Activated CD8-positive, alpha-beta T cell treated with anti-CD3 and anti-CD28 coated beads for 36 hours (primary cell): Measurements from ENCODE around the gene DCAF8. TPM values are rescaled to one million over a fixed set of nuclear protein-coding genes. Genes with fewer than 3 reads are reported as not detected.

ENCODE experiments used
- ATAC-seq: fragments of 200-7000 bp; cut with Tn5 transposase; one replicate; pipeline ENCODE4 v1.10.0; 2021; ENCODE audit warnings: mild to moderate bottlenecking, moderate library complexity
- CTCF ChIA-PET: fragments of 350-600 bp; sonication (Branson Sonifier 250); formaldehyde crosslinking; loops from one replicate; lab custom pipeline; 2021; ENCODE audit warnings: antibody characterized with exemption; lab: Charles Lee
- POLR2A ChIA-PET: fragments of 350-600 bp; sonication (Branson Sonifier 250); formaldehyde crosslinking; loops from one replicate; lab custom pipeline; 2021; ENCODE audit warnings: antibody characterized with exemption; lab: Charles Lee
- DNase-seq: peaks from one replicate; pipeline ENCODE4 v3.0.0-alpha.2; 2020
- H3K27ac Mint-ChIP-seq: one replicate; pipeline ENCODE4 v1.8.0; 2021; ENCODE audit warnings: mild to moderate bottlenecking, mixed read lengths
- H3K27me3 Mint-ChIP-seq: one replicate; pipeline ENCODE4 v1.8.0; 2021; ENCODE audit warnings: mixed read lengths
- H3K36me3 Mint-ChIP-seq: one replicate; pipeline ENCODE4 v1.8.0; 2021; ENCODE audit warnings: low read depth, mixed read lengths
- H3K4me1 Mint-ChIP-seq: one replicate; pipeline ENCODE4 v1.8.0; 2021; ENCODE audit warnings: low read depth, mixed read lengths
- H3K4me3 Mint-ChIP-seq: one replicate; pipeline ENCODE4 v1.8.0; 2021; ENCODE audit warnings: mild to moderate bottlenecking, moderate library complexity, mixed read lengths
- H3K9me3 Mint-ChIP-seq: one replicate; pipeline ENCODE4 v1.8.0; 2021; ENCODE audit warnings: mixed read lengths
- intact Hi-C: fragments of 100-400 bp; cut with micrococcal nuclease; formaldehyde crosslinking; loops from one replicate; pipeline ENCODE4 v1.10.0; 2022
- total RNA-seq, 2 experiments: library from RNA; stranded (reverse); gene quantifications; one replicate each; pipeline ENCODE4 v1.2.3, GENCODE V29; 2021
- TF ChIP-seq, protein P1 (sequence below): fragments of 200-600 bp; IDR thresholded peaks from one replicate; pipeline ENCODE4 v1.8.0; 2022; ENCODE audit warnings: antibody characterized with exemption, mild to moderate bottlenecking

Gene DCAF8
- total RNA-seq, 2 experiments from 2014 or later, result 116 TPM

DNA sequence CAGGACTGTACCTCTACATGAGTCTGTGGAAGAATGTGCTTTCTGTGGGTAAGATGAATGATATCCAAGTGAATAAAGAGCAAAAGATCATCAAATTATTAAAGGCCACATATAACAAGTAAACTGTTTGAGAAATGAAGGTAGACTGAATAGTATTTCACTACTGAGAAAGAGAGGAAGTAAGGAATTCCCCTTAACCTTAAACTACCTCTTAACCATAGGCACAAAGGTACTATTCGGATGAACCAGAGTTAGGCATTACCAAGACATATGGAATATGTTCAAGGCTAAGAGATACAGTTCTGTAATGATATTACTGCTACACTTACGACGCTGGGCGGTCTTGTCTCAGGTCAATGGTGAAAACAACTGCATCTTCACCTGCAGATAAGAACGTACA, 25.5 kb downstream of the DCAF8 start:
- ChIA-PET CTCF (no interaction called here), POLR2A (interaction anchor here (0.6 kb wide), 1 partner anchor 17 kb away, joined by 3 read pairs; no protein-coding TSS in a partner anchor)
- Mint-ChIP-seq H3K4me3 (no peak overlapping the region), H3K4me1 (peaks cover 17% of the 10 kb centered on the region), H3K36me3 (peaks cover 39% of the 10 kb centered on the region), H3K27ac (peak overlapping the region; percentile 45), H3K27me3 (no peaks in the 10 kb centered on the region), H3K9me3 (no peaks in the 10 kb centered on the region)
- TF ChIP-seq, protein P1, sequence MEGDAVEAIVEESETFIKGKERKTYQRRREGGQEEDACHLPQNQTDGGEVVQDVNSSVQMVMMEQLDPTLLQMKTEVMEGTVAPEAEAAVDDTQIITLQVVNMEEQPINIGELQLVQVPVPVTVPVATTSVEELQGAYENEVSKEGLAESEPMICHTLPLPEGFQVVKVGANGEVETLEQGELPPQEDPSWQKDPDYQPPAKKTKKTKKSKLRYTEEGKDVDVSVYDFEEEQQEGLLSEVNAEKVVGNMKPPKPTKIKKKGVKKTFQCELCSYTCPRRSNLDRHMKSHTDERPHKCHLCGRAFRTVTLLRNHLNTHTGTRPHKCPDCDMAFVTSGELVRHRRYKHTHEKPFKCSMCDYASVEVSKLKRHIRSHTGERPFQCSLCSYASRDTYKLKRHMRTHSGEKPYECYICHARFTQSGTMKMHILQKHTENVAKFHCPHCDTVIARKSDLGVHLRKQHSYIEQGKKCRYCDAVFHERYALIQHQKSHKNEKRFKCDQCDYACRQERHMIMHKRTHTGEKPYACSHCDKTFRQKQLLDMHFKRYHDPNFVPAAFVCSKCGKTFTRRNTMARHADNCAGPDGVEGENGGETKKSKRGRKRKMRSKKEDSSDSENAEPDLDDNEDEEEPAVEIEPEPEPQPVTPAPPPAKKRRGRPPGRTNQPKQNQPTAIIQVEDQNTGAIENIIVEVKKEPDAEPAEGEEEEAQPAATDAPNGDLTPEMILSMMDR, result no peak
- ATAC-seq (no peak), DNase-seq (no peak)
- intact Hi-C loops, result no loop called here

DNA sequence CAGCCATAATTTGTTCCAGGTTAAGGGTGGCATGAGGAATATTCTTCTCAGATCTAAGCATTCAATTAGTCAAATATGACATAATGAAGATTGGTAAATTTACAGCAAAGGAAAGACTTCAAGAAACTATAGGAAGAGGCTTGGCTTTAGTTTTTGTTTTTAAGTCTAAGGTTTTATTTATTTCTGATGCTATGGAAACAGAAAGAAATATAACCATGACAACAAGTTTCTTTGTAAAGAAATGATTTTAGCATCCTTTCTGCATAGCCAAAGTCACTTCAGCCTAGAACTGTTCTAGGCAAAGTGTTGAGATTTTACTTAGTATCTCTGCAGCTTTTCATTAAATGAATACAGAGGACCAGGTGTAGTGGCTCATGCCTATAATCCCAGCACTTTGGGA, 29.4 kb downstream of the DCAF8 start:
- DNase-seq (no peak), ATAC-seq (no peak)
- Mint-ChIP-seq H3K4me1 (peaks cover 17% of the 10 kb centered on the region), H3K9me3 (no peaks in the 10 kb centered on the region), H3K27ac (no peak overlapping the region), H3K4me3 (no peak overlapping the region), H3K27me3 (no peaks in the 10 kb centered on the region), H3K36me3 (peaks cover 33% of the 10 kb centered on the region)
- ChIA-PET POLR2A (interaction anchor here (0.7 kb wide), 2 partner anchors 29 to 99 kb away, joined by 3 read pairs; no protein-coding TSS in a partner anchor), CTCF (interaction anchor here (1.2 to 2.4 kb wide), 8 partner anchors 13 to 186 kb away, joined by 3 to 10 read pairs (median 4); no protein-coding TSS in a partner anchor)
- TF ChIP-seq, protein P1, result no peak
- intact Hi-C loops, result no loop called here

DNA sequence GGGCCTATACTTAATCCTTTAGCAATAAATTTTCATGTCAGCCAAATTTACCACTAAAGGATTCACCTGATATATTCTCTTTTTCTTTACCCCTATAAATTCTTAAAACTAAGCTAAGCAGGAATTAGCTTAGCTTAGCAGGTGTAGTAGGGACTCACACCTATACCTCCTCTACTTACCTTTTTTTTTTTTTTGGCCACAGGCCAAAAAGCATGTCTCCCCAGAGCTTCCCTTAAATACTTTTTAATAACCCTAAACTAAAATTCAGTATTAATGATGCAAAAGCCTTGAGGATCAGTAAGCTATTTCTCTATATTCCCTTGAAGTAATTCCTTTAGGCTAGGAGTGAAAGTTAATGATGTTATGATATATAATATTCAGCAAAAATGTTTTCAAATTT, 33.9 kb downstream of the DCAF8 start:
- DNase-seq, result no peak
- intact Hi-C loops, result no loop called here
- ChIA-PET POLR2A (interaction anchor here (0.8 to 2.1 kb wide), 3 partner anchors 8 to 63 kb away, joined by 3 to 9 read pairs (median 3); no protein-coding TSS in a partner anchor), CTCF (interaction anchor here (0.6 to 3.2 kb wide), 7 partner anchors 23 to 150 kb away, joined by 3 to 18 read pairs (median 5); no protein-coding TSS in a partner anchor)
- ATAC-seq, result no peak
- peaks cover 19% of the 10 kb centered on the region for H3K36me3 Mint-ChIP-seq
- TF ChIP-seq, protein P1, result no peak
- H3K27me3 Mint-ChIP-seq, result no peaks in the 10 kb centered on the region
- no peaks in the 10 kb centered on the region for H3K9me3 Mint-ChIP-seq
- no peak overlapping the region for H3K4me3 Mint-ChIP-seq
- peaks cover 2% of the 10 kb centered on the region for H3K4me1 Mint-ChIP-seq
- no peak overlapping the region for H3K27ac Mint-ChIP-seq

DNA sequence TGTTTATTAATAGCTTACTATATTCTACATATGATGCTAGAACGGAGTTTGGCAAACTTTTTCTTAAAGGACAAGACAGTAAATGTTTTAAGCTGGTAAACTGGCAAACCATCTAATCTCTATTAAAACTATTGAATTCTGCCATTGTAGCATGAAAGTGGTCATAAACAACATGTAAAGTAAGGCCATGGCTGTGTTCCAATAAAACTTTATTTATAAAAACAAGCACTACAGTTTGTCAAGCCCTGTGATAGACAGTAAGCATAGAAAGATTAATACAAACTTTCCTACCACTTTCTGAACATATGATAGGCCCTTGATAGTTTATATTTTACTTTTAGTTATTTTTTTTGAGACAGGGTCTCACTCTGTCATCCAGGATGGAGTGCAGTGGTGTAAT, 34.8 kb downstream of the DCAF8 start:
- no peaks in the 10 kb centered on the region for H3K9me3 Mint-ChIP-seq
- ATAC-seq (no peak), DNase-seq (no peak)
- no peak overlapping the region for H3K27ac Mint-ChIP-seq
- ChIA-PET POLR2A (no interaction called here), CTCF (interaction anchor here (1.0 to 3.2 kb wide), 5 partner anchors 24 to 221 kb away, joined by 3 to 18 read pairs (median 5); no protein-coding TSS in a partner anchor)
- intact Hi-C loops, result no loop called here
- no peak overlapping the region for H3K4me3 Mint-ChIP-seq
- no peaks in the 10 kb centered on the region for H3K27me3 Mint-ChIP-seq
- TF ChIP-seq, protein P1, result no peak
- H3K4me1 Mint-ChIP-seq, result no peaks in the 10 kb centered on the region
- H3K36me3 Mint-ChIP-seq, result peaks cover 22% of the 10 kb centered on the region

DNA sequence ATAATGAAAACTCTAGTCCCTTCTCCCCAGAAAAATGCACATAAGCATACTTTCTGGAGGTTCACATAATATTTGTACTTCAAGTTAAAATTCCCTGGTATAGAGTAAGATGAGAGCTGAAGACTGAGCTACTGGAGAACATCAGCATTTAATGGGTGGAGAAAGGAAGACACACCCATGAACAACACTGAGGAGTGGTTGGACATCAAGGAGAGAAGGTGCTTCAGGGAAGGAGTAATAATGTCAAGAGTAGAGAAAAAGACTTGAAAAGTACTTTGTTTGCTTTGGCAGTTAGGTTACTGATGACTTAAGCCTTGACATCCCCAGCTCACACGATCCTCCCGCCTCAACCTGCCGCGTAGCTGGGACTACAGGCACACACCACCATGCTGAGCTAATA, 35.3 kb downstream of the DCAF8 start:
- DNase-seq, result no peak
- H3K27ac Mint-ChIP-seq, result no peak overlapping the region
- intact Hi-C loops, result no loop called here
- no peaks in the 10 kb centered on the region for H3K9me3 Mint-ChIP-seq
- H3K4me3 Mint-ChIP-seq, result no peak overlapping the region
- peaks cover 27% of the 10 kb centered on the region for H3K36me3 Mint-ChIP-seq
- H3K27me3 Mint-ChIP-seq, result no peaks in the 10 kb centered on the region
- no peaks in the 10 kb centered on the region for H3K4me1 Mint-ChIP-seq
- TF ChIP-seq, protein P1, result no peak
- no peak for ATAC-seq
- ChIA-PET POLR2A (interaction anchor here (0.9 kb wide), 1 partner anchor 16 kb away, joined by 3 read pairs; no protein-coding TSS in a partner anchor), CTCF (interaction anchor here (0.9 to 3.2 kb wide), 5 partner anchors 24 to 221 kb away, joined by 3 to 18 read pairs (median 5); no protein-coding TSS in a partner anchor)
